Adipose tissue (tissue), 3 donors: Measurements from ENCODE around the gene RTL5. TPM values are rescaled to one million over a fixed set of nuclear protein-coding genes. Genes with fewer than 3 reads are reported as not detected.

ENCODE experiments used
- H3K27ac ChIP-seq: one replicate; pipeline ENCODE4 v1.5.1; 2013; ENCODE audit warnings: low read depth, low read length
- WGBS, 3 donors: extraction: QIAGEN DNeasy Blood & Tissue Kit; methylation state at CpG; one replicate each; pipeline ENCODE4 v1.1.7; 2013; 5-methylcytosine and 5-hydroxymethylcytosine counted together
- polyA plus RNA-seq, 3 donors: library from polyadenylated mRNA; stranded (reverse); fragments of 200-250 nt; gene quantifications; one replicate each; pipeline ENCODE4 v1.2.3, GENCODE V29; 2013
- donor health status: healthy with polysubstance abuse.
- donor health status: Bipolar disorder and iron deficiency.
- donor health status: healthy.

RTL5 gene
- polyA plus RNA-seq, 3 donors: 1.1 to 6.9 (median 3.7) TPM

DNA sequence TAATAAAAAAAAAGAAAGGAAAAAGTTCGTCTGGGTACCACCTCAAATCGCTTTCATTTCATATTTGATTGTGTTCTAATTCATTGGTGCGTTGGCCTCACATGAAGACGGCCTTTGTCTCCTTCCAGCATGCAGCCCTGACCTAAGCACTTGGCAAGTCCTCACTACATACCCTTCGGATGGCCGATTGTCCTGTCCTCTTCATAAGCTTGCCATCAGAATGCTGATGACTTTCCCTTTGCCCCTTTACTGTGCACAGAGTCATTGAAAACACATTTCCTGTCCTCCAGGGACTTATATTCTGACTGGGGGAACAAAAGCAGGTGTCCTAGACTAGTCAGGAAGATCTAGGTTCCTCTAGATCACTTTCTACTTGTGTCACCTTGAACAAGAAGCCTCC, 43.0 kb downstream of the RTL5 start:
- 52 to 79% (median 78%) methylated on average over 6 of the region's 6 CpGs for WGBS, 3 donors
- no peak overlapping the region for H3K27ac ChIP-seq

DNA sequence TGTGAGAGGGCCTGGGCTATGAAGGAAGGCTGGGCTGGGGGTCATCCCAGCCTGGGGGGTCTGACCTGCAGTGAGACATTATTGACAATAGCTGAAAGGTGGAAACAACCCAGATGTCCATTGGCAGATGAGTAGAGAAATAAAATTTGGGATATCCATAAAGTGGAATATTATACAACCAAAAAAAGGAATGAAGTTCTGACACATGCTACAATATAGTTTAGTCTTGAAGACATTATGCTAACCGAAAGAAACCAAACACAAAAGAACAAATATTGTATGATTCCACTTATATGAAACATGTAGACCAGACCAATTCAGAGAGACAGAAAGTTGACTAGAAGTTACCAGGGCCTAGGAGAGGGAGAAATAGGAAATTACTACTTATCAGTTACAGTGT, 44.7 kb downstream of the RTL5 start:
- 88 to 94% (median 94%) methylated on average over 1 of the region's 1 CpG for WGBS, 3 donors

DNA sequence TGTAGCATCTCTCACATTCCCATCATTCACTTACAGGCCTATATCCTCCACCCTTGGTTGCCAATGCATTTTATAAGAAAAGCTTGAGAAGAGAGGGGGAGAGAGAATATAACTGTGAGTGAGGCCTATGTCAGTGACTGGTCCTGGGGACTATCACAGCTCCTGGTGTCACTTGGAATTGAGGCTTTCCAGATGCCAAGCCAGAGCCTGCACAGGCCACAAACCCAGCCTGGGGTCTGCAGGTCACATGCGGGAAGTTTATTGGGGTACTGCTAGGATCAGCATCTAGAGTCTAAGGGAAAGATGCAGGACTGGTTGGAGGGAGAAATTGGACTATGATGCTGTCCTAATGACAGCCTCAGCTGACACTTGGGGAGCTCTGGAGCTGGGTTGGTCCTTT, 47.6 kb downstream of the RTL5 start:
- 78 to 100% (median 96%) methylated on average over 1 of the region's 1 CpG for WGBS, 3 donors
- no peak overlapping the region for H3K27ac ChIP-seq

More for the DNA sequence above, 44.7 kb downstream of the RTL5 start:
- H3K27ac ChIP-seq: no peak overlapping the region

DNA sequence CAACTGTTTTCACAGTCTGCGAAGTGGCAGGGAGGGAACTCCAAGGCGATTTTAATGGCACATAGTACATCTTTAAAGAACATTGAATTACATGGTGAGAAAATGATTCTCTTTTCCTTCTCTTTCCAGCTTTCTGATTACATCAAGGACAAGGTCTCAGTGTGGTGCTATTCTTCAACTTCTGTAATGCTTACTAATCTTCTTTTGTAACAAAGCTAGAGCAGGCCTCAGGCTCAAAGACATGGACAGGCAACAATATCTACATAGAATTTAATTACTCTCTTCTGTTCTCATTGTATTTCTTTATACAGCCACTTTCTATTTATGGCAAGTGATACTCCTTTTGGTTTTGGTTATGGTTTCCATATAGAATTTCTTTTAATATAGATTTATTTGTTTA, 48.4 kb downstream of the RTL5 start:
- 92 to 95% (median 92%) methylated on average over 2 of the region's 2 CpGs for WGBS, 3 donors
- H3K27ac ChIP-seq: no peak overlapping the region

DNA sequence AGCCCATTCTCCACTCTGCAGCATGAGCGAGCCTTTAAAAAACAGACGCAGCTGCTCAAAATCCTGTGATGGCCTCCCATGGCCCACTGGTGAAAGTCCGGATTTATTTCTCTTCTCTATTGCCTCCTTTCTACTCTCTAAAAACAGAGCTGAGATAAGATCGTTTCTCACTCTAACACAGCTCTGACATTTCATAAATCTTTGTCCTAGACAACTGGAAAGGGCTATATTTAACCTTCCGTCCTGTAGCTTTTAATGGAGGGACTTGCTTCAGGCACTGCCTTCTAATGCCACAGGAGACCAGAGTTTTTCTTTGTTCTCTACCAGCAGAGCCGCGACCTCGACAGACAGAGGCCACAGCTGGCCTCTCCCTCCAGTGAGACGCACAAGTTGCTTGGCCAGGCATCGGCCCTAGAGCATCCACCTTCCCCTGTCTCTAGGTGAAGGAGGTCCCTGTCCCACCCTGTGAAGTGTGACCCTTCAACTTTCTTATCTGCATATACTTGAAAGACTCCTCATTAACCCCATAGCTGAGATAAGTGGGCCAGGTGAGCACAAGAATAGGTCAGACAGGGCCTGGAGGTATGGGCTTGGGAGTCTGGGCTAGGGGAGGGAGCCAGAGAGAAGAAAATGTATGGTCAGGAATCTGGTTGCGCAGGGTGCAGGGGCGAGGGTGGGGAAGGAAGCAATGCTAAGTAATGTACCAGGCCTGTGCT, 50.0 kb downstream of the RTL5 start:
- H3K27ac ChIP-seq: no peak overlapping the region
- 53 to 73% (median 68%) methylated on average over 12 of the region's 12 CpGs for WGBS, 3 donors

DNA sequence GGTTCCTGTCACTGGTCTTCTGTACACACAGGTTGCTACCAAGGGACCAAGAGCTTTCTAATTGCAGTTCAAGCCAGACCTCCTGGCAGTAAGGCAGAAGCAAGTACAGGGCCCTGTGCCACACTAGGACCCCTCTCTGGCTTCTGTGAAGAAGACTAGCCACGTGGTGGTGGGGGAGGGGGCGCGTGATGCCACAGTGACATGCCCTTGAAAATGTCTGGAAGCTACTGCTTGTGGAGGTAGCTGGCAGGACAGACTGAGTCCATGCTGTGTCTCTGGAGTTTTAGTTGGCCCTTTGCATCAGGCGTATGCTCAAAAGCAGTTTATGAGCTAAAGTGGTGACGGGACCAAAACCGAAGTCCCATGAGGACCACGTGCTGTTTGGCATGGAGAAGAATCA, 50.9 kb downstream of the RTL5 start:
- no peak overlapping the region for H3K27ac ChIP-seq
- 65 to 73% (median 72%) methylated on average over 7 of the region's 7 CpGs for WGBS, 3 donors

DNA sequence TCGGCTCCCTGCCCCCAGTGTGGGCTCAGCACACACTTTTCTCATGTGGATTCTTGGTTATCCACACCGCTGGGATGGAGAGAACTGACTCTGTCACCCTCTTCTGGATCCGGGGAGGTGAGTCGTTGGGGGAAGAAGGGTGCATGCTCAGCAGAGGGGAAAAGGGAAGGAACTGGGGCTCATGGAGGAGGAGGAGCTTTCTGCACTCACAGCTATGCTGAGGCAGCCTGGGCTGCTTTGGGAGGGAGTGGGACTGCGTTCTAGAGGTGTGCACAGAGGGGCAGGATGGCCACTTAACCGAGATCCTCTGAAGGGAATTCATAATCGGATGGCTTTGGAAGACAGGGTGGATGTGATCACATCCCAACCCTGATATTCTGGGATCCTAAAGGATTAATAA, 51.6 kb downstream of the RTL5 start:
- H3K27ac ChIP-seq: no peak overlapping the region
- WGBS, 3 donors: 36 to 65% (median 60%) methylated on average over 6 to 7 of the region's 7 CpGs

DNA sequence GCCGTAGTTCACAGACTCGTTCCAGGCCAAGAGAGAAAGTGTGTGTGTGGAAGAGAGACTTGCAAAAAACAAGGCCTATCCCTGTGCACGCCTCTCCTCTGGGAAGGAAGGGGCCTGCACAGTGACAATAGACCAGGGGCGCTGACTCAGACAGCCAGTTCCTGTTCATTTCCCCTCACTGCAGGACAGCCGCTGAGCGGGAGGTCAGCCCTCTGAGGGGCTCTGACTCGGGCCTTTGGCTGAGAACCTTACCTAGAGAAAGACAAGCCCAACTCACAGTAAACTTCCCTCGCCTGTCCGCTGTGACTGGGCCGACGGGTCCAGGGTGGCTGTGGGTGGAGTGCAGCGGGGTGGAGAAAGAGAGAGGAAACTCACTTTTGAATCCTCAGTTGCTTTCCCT, 52.1 kb downstream of the RTL5 start:
- WGBS, 3 donors: 34 to 67% (median 48%) methylated on average over 9 to 12 of the region's 12 CpGs
- no peak overlapping the region for H3K27ac ChIP-seq

DNA sequence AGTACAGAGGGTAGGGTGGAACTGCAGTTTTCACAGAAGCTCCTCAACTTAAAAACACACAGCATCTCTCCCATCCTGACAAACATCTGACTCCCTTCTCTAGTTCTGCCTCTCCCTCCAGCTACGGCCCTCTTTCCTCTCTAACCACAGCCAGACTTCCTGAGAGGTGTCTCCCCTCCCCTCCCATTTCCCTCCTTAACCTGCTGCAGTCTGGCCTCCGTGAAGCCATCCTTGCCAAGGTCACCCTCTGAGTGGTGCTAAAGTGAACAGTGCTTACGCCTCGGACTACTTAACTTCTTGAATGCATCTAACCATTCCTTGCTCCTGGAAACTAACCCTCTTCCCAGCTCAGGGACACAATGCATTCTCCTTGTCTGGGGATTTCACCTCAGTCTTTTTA, 53.3 kb downstream of the RTL5 start:
- H3K27ac ChIP-seq: no peak overlapping the region
- WGBS, 3 donors: 41 to 67% (median 54%) methylated on average over 4 of the region's 4 CpGs

Other genes starting within 250 kb of the RTL5 start
- 1 to 10 TPM in 2 of 3 donors, under 1 TPM in 1; 0.41 to 3.8 (median 2.3) TPM for gene NHSL2, start 221.1 kb downstream of the RTL5 start, polyA plus RNA-seq
- 10 to 100 TPM in 2 of 3 donors, 1 to 10 TPM in 1; 9.2 to 29.2 (median 10.6) TPM for gene PIN4, start 49.8 kb upstream of the RTL5 start, polyA plus RNA-seq
- gene ERCC6L, start 107.1 kb upstream of the RTL5 start, polyA plus RNA-seq: under 1 TPM in 2 of 3 donors, not detected in 1; 0.02 to 0.03 TPM
- gene RPS4X, start 145.3 kb upstream of the RTL5 start, polyA plus RNA-seq: 1,000 to 10,000 TPM in 2 of 3 donors, 100 to 1,000 TPM in 1; 770 to 1,500 (median 1,354) TPM
- 1 to 10 TPM; 1.4 to 7.8 (median 5.6) TPM for gene CITED1, start 174.0 kb upstream of the RTL5 start, polyA plus RNA-seq